Brain microvascular endothelial cell (primary cell): Measurements from ENCODE around the gene ALDH1A3.

ENCODE experiments used
- DNase-seq: peaks from one replicate; pipeline ENCODE4 v3.0.0-alpha.2; 2020
- H3K27ac ChIP-seq: fragments of 250-450 bp; sonication (Bioruptor Pico); 2 replicates; pipeline ENCODE4 v1.5.1; 2020; ENCODE audit warnings: mild to moderate bottlenecking, moderate library complexity
- H3K27me3 ChIP-seq: fragments of 250-450 bp; sonication (Bioruptor Pico); replicated peaks from 2 replicates; pipeline ENCODE4 v1.5.1; 2020; ENCODE audit warnings: mild to moderate bottlenecking
- H3K36me3 ChIP-seq: fragments of 250-450 bp; sonication (Bioruptor Pico); replicated peaks from 2 replicates; pipeline ENCODE4 v1.5.1; 2020; ENCODE audit warnings: mild to moderate bottlenecking
- H3K4me3 ChIP-seq: 2 replicates; pipeline ENCODE4 v1.5.1; 2011; ENCODE audit warnings: low read depth, mild to moderate bottlenecking, control low read depth, low read length, moderate library complexity
- in situ Hi-C: cut with HindIII; loops from 2 replicates; pipeline ENCODE4 v1.10.0; 2017; ENCODE audit warnings: low sequenced_read_pairs, low pct_ligation_motif_present
- TF ChIP-seq, protein P1 (sequence below): IDR thresholded peaks from 2 replicates; pipeline ENCODE4 v1.5.1; 2011; ENCODE audit warnings: low read depth, mild to moderate bottlenecking, moderate library complexity, low read length, control low read depth, inconsistent platforms; ENCODE audit errors: missing control alignments

Gene ALDH1A3

DNA sequence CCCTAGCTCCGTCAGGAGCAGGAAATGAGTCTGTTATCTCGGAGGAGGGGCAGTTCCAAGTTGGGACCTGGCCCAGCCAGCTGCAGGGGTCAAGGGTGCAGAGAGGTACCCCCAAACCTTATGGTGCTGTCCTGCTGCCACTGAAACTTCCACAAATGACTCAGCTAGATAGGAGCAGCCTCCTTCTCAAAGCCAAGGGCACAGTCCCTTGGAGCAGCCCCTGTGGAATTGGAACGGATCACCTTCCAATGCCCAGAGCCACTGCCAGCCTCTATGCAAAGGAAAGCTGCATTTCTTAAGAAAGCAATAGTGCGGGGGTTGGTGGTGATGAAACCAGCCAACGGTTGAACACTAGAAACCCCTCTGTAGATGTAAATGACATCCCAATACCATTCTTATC, 20.0 kb downstream of the ALDH1A3 start:
- no peak overlapping the region for H3K4me3 ChIP-seq
- TF ChIP-seq, protein P1, sequence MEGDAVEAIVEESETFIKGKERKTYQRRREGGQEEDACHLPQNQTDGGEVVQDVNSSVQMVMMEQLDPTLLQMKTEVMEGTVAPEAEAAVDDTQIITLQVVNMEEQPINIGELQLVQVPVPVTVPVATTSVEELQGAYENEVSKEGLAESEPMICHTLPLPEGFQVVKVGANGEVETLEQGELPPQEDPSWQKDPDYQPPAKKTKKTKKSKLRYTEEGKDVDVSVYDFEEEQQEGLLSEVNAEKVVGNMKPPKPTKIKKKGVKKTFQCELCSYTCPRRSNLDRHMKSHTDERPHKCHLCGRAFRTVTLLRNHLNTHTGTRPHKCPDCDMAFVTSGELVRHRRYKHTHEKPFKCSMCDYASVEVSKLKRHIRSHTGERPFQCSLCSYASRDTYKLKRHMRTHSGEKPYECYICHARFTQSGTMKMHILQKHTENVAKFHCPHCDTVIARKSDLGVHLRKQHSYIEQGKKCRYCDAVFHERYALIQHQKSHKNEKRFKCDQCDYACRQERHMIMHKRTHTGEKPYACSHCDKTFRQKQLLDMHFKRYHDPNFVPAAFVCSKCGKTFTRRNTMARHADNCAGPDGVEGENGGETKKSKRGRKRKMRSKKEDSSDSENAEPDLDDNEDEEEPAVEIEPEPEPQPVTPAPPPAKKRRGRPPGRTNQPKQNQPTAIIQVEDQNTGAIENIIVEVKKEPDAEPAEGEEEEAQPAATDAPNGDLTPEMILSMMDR, result no peak
- H3K36me3 ChIP-seq, result no peaks in the 10 kb centered on the region
- in situ Hi-C loops, result no loop called here
- H3K27me3 ChIP-seq, result no peaks in the 10 kb centered on the region
- no peak overlapping the region for H3K27ac ChIP-seq
- DNase-seq, result no peak

DNA sequence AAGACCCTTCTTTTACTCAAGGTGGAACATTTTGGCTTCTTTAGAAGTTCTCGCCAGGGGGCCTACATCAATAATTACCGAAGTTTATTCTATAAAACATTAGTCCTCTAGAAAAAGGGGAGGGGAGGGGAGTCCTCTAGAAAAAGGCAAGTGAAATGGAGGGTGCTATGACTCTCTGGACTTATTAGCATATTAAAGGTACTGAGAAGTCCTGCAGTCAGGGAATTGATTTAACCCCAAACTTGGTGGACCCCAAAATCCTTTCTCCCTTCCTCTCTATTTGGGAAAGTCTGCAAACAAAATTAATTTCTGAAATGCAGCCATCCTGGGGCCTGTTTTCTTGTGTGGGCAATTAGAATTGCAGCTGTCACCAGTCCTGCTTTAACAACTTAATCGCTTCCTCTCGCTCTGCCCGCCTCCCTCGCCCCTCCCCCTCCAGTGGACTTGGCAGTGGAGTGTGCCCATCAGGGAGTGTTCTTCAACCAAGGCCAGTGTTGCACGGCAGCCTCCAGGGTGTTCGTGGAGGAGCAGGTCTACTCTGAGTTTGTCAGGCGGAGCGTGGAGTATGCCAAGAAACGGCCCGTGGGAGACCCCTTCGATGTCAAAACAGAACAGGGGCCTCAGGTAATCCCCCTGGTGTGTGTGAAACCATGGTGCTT, 20.6 kb downstream of the ALDH1A3 start:
- no peak for DNase-seq

DNA sequence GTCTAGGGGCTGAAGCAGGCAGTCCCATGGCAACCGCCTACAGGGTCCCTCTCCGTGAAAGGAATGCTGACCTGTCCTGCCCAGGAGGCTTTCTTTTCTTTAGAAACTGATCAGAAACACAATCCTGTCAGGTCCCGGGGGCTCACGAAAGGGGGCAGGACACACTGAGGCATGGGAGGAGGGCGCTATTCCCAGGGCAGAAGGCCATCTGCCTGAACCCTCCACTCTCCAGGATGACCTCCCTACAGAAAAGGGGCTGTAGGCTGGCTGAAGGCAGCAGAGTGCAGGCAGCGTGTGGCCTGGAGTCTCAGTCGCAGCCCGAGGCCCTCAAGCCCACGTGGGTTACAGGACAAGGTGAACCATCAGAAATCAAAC, 21.2 kb downstream of the ALDH1A3 start:
- in situ Hi-C loops, result no loop called here
- Histone ChIP-seq H3K4me3 (no peak overlapping the region), H3K27ac (no peak overlapping the region), H3K36me3 (no peaks in the 10 kb centered on the region), H3K27me3 (no peaks in the 10 kb centered on the region)
- DNase-seq, result no peak
- TF ChIP-seq, protein P1, result no peak

More for the DNA sequence above, 20.6 kb downstream of the ALDH1A3 start:
- TF ChIP-seq, protein P1, result no peak
- no peaks in the 10 kb centered on the region for H3K36me3 ChIP-seq
- H3K27ac ChIP-seq, result no peak overlapping the region
- H3K27me3 ChIP-seq, result no peaks in the 10 kb centered on the region
- in situ Hi-C loops, result no loop called here
- no peak overlapping the region for H3K4me3 ChIP-seq

DNA sequence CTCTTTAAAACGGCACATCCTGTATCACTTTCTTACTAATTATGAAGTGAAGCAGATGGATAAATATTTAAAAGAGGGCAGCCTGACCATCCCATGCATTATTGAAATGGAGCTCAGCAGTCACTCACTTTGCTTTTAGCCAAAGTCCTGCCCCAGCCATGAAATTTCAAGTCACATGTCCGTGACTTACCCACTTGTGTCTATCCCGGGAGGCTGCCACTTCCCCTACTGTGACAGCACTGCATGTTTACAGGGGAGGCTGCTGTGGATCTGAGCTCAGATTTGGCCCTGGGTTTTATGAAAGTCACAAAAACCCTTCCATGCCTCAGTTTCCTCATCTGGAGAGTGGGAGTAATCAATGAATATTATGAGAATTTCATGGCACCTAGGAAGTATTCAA, 21.7 kb downstream of the ALDH1A3 start:
- Histone ChIP-seq H3K4me3 (no peak overlapping the region), H3K36me3 (no peaks in the 10 kb centered on the region), H3K27me3 (no peaks in the 10 kb centered on the region), H3K27ac (no peak overlapping the region)
- no peak for DNase-seq
- in situ Hi-C loops, result no loop called here
- TF ChIP-seq, protein P1, result no peak

DNA sequence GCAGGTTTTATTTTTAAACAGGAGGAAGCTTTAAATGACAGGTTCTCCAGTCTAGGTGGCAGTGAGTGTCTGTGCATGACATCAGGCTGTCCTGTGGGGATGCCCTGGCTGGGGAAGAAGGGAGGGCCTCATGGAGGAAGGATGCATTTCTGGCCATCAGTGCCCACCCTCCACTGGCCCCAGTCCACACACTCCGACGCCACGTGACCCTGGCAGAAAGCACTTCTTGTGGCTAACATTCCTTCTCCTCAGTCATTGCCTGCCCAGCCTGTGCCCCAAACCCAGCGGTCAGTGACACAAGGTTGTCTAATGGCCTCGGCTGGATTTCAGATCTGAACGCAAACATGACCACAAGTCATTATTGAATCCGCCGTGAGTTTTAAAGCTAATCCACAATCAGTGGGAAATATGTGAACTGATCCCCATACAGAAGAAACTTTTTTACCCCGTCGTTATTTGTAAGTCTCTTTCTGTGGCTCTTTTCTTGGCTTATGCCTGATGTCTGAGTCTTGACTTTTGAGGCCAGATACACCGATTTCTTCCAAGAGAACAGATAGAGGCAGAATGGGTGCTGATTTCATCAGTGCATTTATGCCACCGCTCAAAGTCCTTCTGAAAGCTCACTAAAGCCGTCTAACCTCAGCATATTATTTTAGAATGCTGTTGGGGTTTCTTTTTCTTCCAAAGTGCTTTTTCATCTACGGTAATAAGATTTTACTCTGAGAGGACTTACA, 22.2 kb downstream of the ALDH1A3 start:
- peak overlapping the region; percentile 18 for H3K4me3 ChIP-seq
- TF ChIP-seq, protein P1, result no peak
- H3K27ac ChIP-seq, result no peak overlapping the region
- no peaks in the 10 kb centered on the region for H3K27me3 ChIP-seq
- in situ Hi-C loops, result no loop called here
- DNase-seq, result no peak
- no peaks in the 10 kb centered on the region for H3K36me3 ChIP-seq
